ENCODE measurements around the gene SLC38A11. TPM values are rescaled to one million over a fixed set of nuclear protein-coding genes. Genes with fewer than 3 reads are reported as not detected.
A peak's percentile ranks its signal among the peaks of the same experiment; 100 is the strongest.

Gene SLC38A11
- total and polyA plus RNA-seq, 2 of the 13 experiments (the other 11 are each of a cell fraction or from before 2014, with no cell fraction given): 14.0 to 14.3 TPM

DNA sequence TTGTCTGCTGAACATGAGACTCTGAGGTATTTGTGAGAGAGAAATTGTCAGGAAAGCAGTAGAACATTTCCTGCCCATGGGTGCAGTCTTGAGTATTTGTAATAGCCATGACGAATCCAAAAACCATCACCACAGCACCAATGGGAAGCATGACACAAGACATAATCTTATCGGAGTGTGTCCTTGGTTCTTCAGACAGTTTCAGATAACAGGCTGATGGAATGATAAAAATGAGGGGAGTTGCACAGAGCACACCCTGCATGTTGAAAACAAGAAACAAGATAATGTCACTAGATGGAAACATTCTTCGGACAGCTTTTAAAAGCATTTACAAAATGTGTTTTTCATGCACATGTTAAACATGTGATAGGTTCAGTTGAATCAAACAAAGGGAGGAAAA is 56.9 kb downstream of the SLC38A11 start (continued):
- TF ChIP-seq SP5 (CRISPR knock-in tag; IDR thresholded peaks at IDR 0.05; ENCODE audit: borderline replicate concordance, low read depth) (no peak), ZSCAN25 (CRISPR knock-in tag; IDR thresholded peaks at IDR 0.05) (no peak), ZNF432 (CRISPR knock-in tag; IDR thresholded peaks at IDR 0.05; ENCODE audit: borderline replicate concordance) (no peak), ZNF331 (CRISPR knock-in tag; IDR thresholded peaks at IDR 0.05) (peak; percentile 80; the same call in 1 of the 2 replicates), ZBTB38 (CRISPR knock-in tag; IDR thresholded peaks at IDR 0.05) (no peak), MAF1 (CRISPR knock-in tag; IDR thresholded peaks at IDR 0.05; ENCODE audit: borderline replicate concordance) (no peak), ZNF577 (CRISPR knock-in tag; IDR thresholded peaks at IDR 0.05; ENCODE audit: borderline replicate concordance, low read depth) (no peak), ZNF33B (CRISPR knock-in tag; IDR thresholded peaks at IDR 0.05) (no peak), ZMAT3 (CRISPR knock-in tag; conservative IDR thresholded peaks at IDR 0.05) (no peak), ZNF317 (CRISPR knock-in tag; IDR thresholded peaks at IDR 0.05) (no peak), U2AF2 (IDR thresholded peaks at IDR 0.05; ENCODE audit: low read depth, low read length) (no peak)
- TF ChIP-seq, protein P1, sequence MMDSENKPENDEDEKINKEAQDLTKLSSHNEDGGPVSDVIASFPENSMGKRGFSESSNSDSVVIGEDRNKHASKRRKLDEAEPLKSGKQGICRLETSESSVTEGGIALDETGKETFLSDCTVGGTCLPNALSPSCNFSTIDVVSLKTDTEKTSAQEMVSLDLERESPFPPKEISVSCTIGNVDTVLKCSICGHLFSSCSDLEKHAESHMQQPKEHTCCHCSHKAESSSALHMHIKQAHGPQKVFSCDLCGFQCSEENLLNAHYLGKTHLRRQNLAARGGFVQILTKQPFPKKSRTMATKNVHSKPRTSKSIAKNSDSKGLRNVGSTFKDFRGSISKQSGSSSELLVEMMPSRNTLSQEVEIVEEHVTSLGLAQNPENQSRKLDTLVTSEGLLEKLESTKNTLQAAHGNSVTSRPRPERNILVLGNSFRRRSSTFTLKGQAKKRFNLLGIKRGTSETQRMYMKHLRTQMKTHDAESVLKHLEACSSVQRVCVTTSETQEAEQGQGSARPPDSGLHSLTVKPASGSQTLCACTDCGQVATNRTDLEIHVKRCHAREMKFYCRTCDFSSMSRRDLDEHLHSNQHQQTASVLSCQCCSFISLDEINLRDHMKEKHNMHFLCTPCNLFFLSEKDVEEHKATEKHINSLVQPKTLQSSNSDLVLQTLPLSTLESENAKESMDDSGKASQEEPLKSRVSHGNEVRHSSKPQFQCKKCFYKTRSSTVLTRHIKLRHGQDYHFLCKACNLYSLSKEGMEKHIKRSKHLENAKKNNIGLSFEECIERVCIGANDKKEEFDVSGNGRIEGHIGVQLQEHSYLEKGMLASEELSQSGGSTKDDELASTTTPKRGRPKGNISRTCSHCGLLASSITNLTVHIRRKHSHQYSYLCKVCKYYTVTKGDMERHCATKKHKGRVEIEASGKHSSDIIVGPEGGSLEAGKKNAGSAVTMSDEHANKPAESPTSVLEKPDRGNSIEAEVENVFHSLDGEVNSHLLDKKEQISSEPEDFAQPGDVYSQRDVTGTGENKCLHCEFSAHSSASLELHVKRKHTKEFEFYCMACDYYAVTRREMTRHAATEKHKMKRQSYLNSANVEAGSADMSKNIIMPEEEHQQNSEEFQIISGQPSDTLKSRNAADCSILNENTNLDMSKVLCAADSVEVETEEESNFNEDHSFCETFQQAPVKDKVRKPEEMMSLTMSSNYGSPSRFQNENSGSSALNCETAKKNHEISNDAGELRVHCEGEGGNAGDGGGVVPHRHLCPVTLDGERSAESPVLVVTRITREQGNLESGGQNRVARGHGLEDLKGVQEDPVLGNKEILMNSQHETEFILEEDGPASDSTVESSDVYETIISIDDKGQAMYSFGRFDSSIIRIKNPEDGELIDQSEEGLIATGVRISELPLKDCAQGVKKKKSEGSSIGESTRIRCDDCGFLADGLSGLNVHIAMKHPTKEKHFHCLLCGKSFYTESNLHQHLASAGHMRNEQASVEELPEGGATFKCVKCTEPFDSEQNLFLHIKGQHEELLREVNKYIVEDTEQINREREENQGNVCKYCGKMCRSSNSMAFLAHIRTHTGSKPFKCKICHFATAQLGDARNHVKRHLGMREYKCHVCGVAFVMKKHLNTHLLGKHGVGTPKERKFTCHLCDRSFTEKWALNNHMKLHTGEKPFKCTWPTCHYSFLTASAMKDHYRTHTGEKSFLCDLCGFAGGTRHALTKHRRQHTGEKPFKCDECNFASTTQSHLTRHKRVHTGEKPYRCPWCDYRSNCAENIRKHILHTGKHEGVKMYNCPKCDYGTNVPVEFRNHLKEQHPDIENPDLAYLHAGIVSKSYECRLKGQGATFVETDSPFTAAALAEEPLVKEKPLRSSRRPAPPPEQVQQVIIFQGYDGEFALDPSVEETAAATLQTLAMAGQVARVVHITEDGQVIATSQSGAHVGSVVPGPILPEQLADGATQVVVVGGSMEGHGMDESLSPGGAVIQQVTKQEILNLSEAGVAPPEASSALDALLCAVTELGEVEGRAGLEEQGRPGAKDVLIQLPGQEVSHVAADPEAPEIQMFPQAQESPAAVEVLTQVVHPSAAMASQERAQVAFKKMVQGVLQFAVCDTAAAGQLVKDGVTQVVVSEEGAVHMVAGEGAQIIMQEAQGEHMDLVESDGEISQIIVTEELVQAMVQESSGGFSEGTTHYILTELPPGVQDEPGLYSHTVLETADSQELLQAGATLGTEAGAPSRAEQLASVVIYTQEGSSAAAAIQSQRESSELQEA (CRISPR knock-in tag; IDR thresholded peaks at IDR 0.05; ENCODE audit: not compliant biosample characterization): no peak
- TF ChIP-seq, protein P2, sequence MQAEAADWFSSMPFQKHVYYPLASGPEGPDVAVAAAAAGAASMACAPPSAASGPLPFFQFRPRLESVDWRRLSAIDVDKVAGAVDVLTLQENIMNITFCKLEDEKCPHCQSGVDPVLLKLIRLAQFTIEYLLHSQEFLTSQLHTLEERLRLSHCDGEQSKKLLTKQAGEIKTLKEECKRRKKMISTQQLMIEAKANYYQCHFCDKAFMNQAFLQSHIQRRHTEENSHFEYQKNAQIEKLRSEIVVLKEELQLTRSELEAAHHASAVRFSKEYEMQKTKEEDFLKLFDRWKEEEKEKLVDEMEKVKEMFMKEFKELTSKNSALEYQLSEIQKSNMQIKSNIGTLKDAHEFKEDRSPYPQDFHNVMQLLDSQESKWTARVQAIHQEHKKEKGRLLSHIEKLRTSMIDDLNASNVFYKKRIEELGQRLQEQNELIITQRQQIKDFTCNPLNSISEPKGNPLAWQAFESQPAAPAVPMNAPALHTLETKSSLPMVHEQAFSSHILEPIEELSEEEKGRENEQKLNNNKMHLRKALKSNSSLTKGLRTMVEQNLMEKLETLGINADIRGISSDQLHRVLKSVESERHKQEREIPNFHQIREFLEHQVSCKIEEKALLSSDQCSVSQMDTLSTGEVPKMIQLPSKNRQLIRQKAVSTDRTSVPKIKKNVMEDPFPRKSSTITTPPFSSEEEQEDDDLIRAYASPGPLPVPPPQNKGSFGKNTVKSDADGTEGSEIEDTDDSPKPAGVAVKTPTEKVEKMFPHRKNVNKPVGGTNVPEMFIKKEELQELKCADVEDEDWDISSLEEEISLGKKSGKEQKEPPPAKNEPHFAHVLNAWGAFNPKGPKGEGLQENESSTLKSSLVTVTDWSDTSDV (CRISPR knock-in tag; IDR thresholded peaks at IDR 0.05): no peak
- TF ChIP-seq, protein P3, sequence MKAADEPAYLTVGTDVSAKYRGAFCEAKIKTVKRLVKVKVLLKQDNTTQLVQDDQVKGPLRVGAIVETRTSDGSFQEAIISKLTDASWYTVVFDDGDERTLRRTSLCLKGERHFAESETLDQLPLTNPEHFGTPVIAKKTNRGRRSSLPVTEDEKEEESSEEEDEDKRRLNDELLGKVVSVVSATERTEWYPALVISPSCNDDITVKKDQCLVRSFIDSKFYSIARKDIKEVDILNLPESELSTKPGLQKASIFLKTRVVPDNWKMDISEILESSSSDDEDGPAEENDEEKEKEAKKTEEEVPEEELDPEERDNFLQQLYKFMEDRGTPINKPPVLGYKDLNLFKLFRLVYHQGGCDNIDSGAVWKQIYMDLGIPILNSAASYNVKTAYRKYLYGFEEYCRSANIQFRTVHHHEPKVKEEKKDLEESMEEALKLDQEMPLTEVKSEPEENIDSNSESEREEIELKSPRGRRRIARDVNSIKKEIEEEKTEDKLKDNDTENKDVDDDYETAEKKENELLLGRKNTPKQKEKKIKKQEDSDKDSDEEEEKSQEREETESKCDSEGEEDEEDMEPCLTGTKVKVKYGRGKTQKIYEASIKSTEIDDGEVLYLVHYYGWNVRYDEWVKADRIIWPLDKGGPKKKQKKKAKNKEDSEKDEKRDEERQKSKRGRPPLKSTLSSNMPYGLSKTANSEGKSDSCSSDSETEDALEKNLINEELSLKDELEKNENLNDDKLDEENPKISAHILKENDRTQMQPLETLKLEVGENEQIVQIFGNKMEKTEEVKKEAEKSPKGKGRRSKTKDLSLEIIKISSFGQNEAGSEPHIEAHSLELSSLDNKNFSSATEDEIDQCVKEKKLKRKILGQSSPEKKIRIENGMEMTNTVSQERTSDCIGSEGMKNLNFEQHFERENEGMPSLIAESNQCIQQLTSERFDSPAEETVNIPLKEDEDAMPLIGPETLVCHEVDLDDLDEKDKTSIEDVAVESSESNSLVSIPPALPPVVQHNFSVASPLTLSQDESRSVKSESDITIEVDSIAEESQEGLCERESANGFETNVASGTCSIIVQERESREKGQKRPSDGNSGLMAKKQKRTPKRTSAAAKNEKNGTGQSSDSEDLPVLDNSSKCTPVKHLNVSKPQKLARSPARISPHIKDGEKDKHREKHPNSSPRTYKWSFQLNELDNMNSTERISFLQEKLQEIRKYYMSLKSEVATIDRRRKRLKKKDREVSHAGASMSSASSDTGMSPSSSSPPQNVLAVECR (CRISPR knock-in tag; IDR thresholded peaks at IDR 0.05; ENCODE audit: borderline replicate concordance): no peak

Data from HepG2 (cell line).